Measurements from ENCODE around the gene NCK1. TPM values are rescaled to one million over a fixed set of nuclear protein-coding genes. Genes with fewer than 3 reads are reported as not detected.
A peak's percentile ranks its signal among the peaks of the same experiment; 100 is the strongest.

NCK1 gene
- total and polyA plus RNA-seq, 9 of the 15 experiments (the other 6 are each of a cell fraction or from before 2014, with no cell fraction given) = 17.3 to 30.5 (median 25.0) TPM

- Histone ChIP-seq H3K36me3 (ENCODE audit: control insufficient read depth, insufficient read depth, low read length) (peaks cover 7% of the 10 kb centered on the region; the same call in 1 of the 3 replicates), H3K4me3 (no peak overlapping the region), H3K4me1 (replicated peaks in 1 of 2; ENCODE audit: control insufficient read depth in 2 of 2, insufficient read depth in 2 of 2, low read length in 2 of 2) (peaks cover 0 to 25% of the 10 kb centered on the region in 2 experiments), H3K9me3 (replicated peaks; ENCODE audit: control insufficient read depth, insufficient read depth, low read depth, low read length) (no peaks in the 10 kb centered on the region), H3K27ac (ENCODE audit: extremely low read depth, low read depth, low read length) (no peak overlapping the region), H4K20me1 (replicated peaks; ENCODE audit: control insufficient read depth, insufficient read depth, low read length) (no peaks in the 10 kb centered on the region), H3K9ac (ENCODE audit: insufficient read depth in 1 of 2, low read depth in 2 of 2, low read length in 2 of 2) (no peak overlapping the region), H2AFZ (ENCODE audit: low read depth, low read length) (no peak overlapping the region), H3K79me2 (ENCODE audit: control insufficient read depth, insufficient read depth, low read length) (no peaks in the 10 kb centered on the region; the same call in 2 of the 3 replicates), H3K4me2 (ENCODE audit: insufficient read depth, low read length) (no peak overlapping the region), H3K9me1 (ENCODE audit: control insufficient read depth, insufficient read depth, low read length) (no peaks in the 10 kb centered on the region), H3K27me3 (ENCODE audit: control insufficient read depth in 2 of 2, insufficient read depth in 2 of 2, low read length in 2 of 2) (no peaks in the 10 kb centered on the region)
- in situ Hi-C loops (cut with MboI) = no loop called here
- no TSS peak for BruUV-seq (replicated peaks)
- intact Hi-C loops (cut with micrococcal nuclease) = no loop called here
- FAIRE-seq (peak; percentile 49), ATAC-seq (no peak), DNase-seq (ENCODE audit: extremely low read depth in 1 of 4, low spot score in 3 of 4) (no peak)
- TF ChIP-seq POLR3G (IDR thresholded peaks at IDR 0.05; ENCODE audit: extremely low read depth, insufficient read length, insufficient replicate concordance) (no peak), ZKSCAN8 (CRISPR knock-in tag; IDR thresholded peaks at IDR 0.05) (no peak), SLC30A9 (CRISPR knock-in tag; IDR thresholded peaks at IDR 0.05) (no peak), ATF3 (IDR thresholded peaks at IDR 0.05) (peak; percentile 16; the same call in 1 of the 2 replicates), ATF3 (CRISPR knock-in tag; conservative IDR thresholded peaks at IDR 0.05) (no peak), ZNF280B (CRISPR knock-in tag; IDR thresholded peaks at IDR 0.05) (no peak), ZNF583 (CRISPR knock-in tag; IDR thresholded peaks at IDR 0.05) (no peak), ZFP30 (CRISPR knock-in tag; IDR thresholded peaks at IDR 0.05; ENCODE audit: borderline replicate concordance) (no peak), FOSL1 (tag; conservative IDR thresholded peaks at IDR 0.05) (no peak), SNAPC5 (CRISPR knock-in tag; IDR thresholded peaks at IDR 0.05) (no peak), USF1 (CRISPR knock-in tag; IDR thresholded peaks at IDR 0.05) (no peak), CEBPG (CRISPR knock-in tag; IDR thresholded peaks at IDR 0.05) (no peak; the same call in 1 of the 2 replicates), CEBPG (tag; conservative IDR thresholded peaks at IDR 0.05 in 1 of 2, IDR thresholded peaks at IDR 0.05 in 1 of 2) (peak; percentile 32 to 46; a peak in 2 of 4 replicates)
- 12% methylated on average over 3 of the region's 3 CpGs for WGBS (ENCODE audit: insufficient coverage, low coverage, missing lambda C conversion rate)
- CTCF ChIA-PET (ENCODE audit: low intra/inter-chr PET ratio) = no interaction called here
- POLR2A ChIA-PET = no interaction called here
Measured at GRCh38 chr3:136835813-136836510, 26.0 kb upstream of the NCK1 start.
